Mesendoderm (in vitro differentiated cells): ENCODE data around the gene WNT4. TPM values are rescaled to one million over a fixed set of nuclear protein-coding genes. Genes with fewer than 3 reads are reported as not detected.

Experiments used
- DNase-seq: peaks from one replicate; pipeline ENCODE4 v3.0.0; 2013
- H2AK5ac ChIP-seq: 2 replicates; pipeline ENCODE4 v1.6.1; 2013; ENCODE audit warnings: low read length, inconsistent platforms
- H2BK120ac ChIP-seq: 2 replicates; pipeline ENCODE4 v1.6.1; 2013; ENCODE audit warnings: low read depth, mild to moderate bottlenecking, low read length, moderate library complexity, mixed read lengths
- H2BK15ac ChIP-seq: replicated peaks from 2 replicates; pipeline ENCODE4 v1.6.1; 2013; ENCODE audit warnings: low read depth, mild to moderate bottlenecking, moderate library complexity
- H2BK5ac ChIP-seq: 2 replicates; pipeline ENCODE4 v1.6.1; 2013; ENCODE audit warnings: low read length, inconsistent platforms
- H3K18ac ChIP-seq: 2 replicates; pipeline ENCODE4 v1.6.1; 2013; ENCODE audit warnings: mild to moderate bottlenecking, low read length, mixed read lengths
- H3K23ac ChIP-seq: one replicate; pipeline ENCODE4 v1.6.1; 2013; ENCODE audit warnings: low read length
- H3K27ac ChIP-seq: 2 replicates; pipeline ENCODE4 v1.5.1; 2013; ENCODE audit warnings: low read depth, mild to moderate bottlenecking, inconsistent platforms, low read length, moderate library complexity
- H3K27me3 ChIP-seq: 2 replicates; pipeline ENCODE4 v1.6.1; 2013; ENCODE audit warnings: low read length, control low read depth, mild to moderate bottlenecking, inconsistent platforms; ENCODE audit not compliant: insufficient read depth, poor library complexity
- H3K36me3 ChIP-seq: 2 replicates; pipeline ENCODE4 v1.6.1; 2013; ENCODE audit warnings: low read length, inconsistent platforms; ENCODE audit not compliant: control insufficient read depth, insufficient read depth
- H3K4ac ChIP-seq: one replicate; pipeline ENCODE4 v1.6.1; 2013; ENCODE audit warnings: low read depth, mild to moderate bottlenecking, low read length, moderate library complexity
- H3K4me1 ChIP-seq: 2 replicates; pipeline ENCODE4 v1.6.1; 2013; ENCODE audit warnings: low read depth, low read length, inconsistent platforms; ENCODE audit not compliant: control insufficient read depth
- H3K4me2 ChIP-seq: 2 replicates; pipeline ENCODE4 v1.6.1; 2013; ENCODE audit warnings: low read length
- H3K4me3 ChIP-seq: 2 replicates; pipeline ENCODE4 v1.5.1; 2013; ENCODE audit warnings: mild to moderate bottlenecking, low read length
- H3K56ac ChIP-seq: one replicate; pipeline ENCODE4 v1.6.1; 2013; ENCODE audit warnings: low read length
- H3K79me1 ChIP-seq: 2 replicates; pipeline ENCODE4 v1.6.1; 2013; ENCODE audit warnings: low read length, inconsistent platforms
- H3K79me2 ChIP-seq: 2 replicates; pipeline ENCODE4 v1.6.1; 2013; ENCODE audit warnings: mild to moderate bottlenecking, low read length; ENCODE audit not compliant: control insufficient read depth, insufficient read depth
- H3K9ac ChIP-seq: 2 replicates; pipeline ENCODE4 v1.6.1; 2013; ENCODE audit warnings: low read length, inconsistent platforms
- H4K5ac ChIP-seq: one replicate; pipeline ENCODE4 v1.6.1; 2013; ENCODE audit warnings: low read length
- H4K8ac ChIP-seq: one replicate; pipeline ENCODE4 v1.6.1; 2013; ENCODE audit warnings: low read depth, mild to moderate bottlenecking, control low read depth, low read length, moderate library complexity
- WGBS: extraction: QIAGEN DNeasy Blood & Tissue Kit; methylation state at CpG from one replicate; pipeline ENCODE4 v1.1.7; 2013; ENCODE audit warnings: low lambda C conversion rate, missing lambda C conversion rate; ENCODE audit not compliant: insufficient coverage; ENCODE audit errors: extremely low coverage; 5-methylcytosine and 5-hydroxymethylcytosine counted together
- polyA plus RNA-seq, 2 experiments: library from polyadenylated mRNA; stranded (reverse); fragments of 200-250 nt; gene quantifications; one replicate each; pipeline ENCODE4 v1.2.3, GENCODE V29; 2013

Gene WNT4
- polyA plus RNA-seq (2013, experiment 1 of 2), result 0.08 TPM
- polyA plus RNA-seq (2013, experiment 2 of 2), result 0.10 TPM

- Histone ChIP-seq H4K5ac (no peak within 1 kb of the TSS), H3K9ac (peak within 1 kb of the TSS; percentile 54), H3K4me2 (peak within 1 kb of the TSS; percentile 30), H2BK120ac (no peak within 1 kb of the TSS), H4K8ac (no peak within 1 kb of the TSS), H3K27ac (no peak within 1 kb of the TSS), H3K18ac (peak within 1 kb of the TSS; percentile 53), H2AK5ac (no peak within 1 kb of the TSS), H3K4me3 (no peak within 1 kb of the TSS), H2BK5ac (no peak within 1 kb of the TSS), H3K56ac (peak within 1 kb of the TSS; percentile 82), H3K79me1 (no peaks in the 10 kb centered on the region), H3K79me2 (no peaks in the 10 kb centered on the region), H3K23ac (no peak within 1 kb of the TSS), H3K27me3 (no peaks in the 10 kb centered on the region), H3K4ac (no peak within 1 kb of the TSS), H3K4me1 (peaks cover 6% of the 10 kb centered on the region), H3K36me3 (no peaks in the 10 kb centered on the region), H2BK15ac (no peak within 1 kb of the TSS)
- DNase-seq, result peak; percentile 69
- WGBS, result no CpG with 5 or more reads among the region's 106 CpGs
Measured at GRCh38 chr1:22143065-22144033, at the start of gene WNT4. Gene WNT4 (minus strand): TSS chr1:22143097. CDS start chr1:22142922, 175 bp downstream.

GRCh38 chr1:22190731-22191130 is 47.8 kb upstream of the WNT4 start:
- H3K36me3 ChIP-seq, result no peaks in the 10 kb centered on the region
- H3K9ac ChIP-seq, result no peak overlapping the region

GRCh38 chr1:22190251-22190650 is 47.4 kb upstream of the WNT4 start:
- Histone ChIP-seq H4K5ac (no peak overlapping the region), H3K36me3 (no peaks in the 10 kb centered on the region), H3K79me1 (no peaks in the 10 kb centered on the region), H3K4me3 (no peak overlapping the region), H2BK5ac (no peak overlapping the region), H2BK15ac (no peak overlapping the region), H3K4me1 (no peaks in the 10 kb centered on the region), H4K8ac (no peak overlapping the region), H3K56ac (no peak overlapping the region), H3K23ac (no peak overlapping the region), H3K4me2 (no peak overlapping the region), H3K79me2 (no peaks in the 10 kb centered on the region), H3K18ac (no peak overlapping the region), H3K27me3 (no peaks in the 10 kb centered on the region), H2BK120ac (no peak overlapping the region), H3K9ac (no peak overlapping the region), H3K4ac (no peak overlapping the region), H3K27ac (no peak overlapping the region), H2AK5ac (no peak overlapping the region)
- no peak for DNase-seq
- WGBS, result no CpG with 5 or more reads among the region's 6 CpGs

More at GRCh38 chr1:22190731-22191130, 47.8 kb upstream of the WNT4 start:
- H3K27ac ChIP-seq, result no peak overlapping the region
- H2BK5ac ChIP-seq, result no peak overlapping the region
- H3K4me1 ChIP-seq, result no peaks in the 10 kb centered on the region
- no peak overlapping the region for H3K4me3 ChIP-seq
- no CpG with 5 or more reads among the region's 3 CpGs for WGBS
- H4K8ac ChIP-seq, result no peak overlapping the region
- no peak for DNase-seq
- H3K4me2 ChIP-seq, result no peak overlapping the region
- H2BK120ac ChIP-seq, result no peak overlapping the region
- H3K79me1 ChIP-seq, result no peaks in the 10 kb centered on the region
- no peak overlapping the region for H3K18ac ChIP-seq
- H3K56ac ChIP-seq, result no peak overlapping the region
- no peaks in the 10 kb centered on the region for H3K27me3 ChIP-seq
- H2AK5ac ChIP-seq, result no peak overlapping the region
- H3K4ac ChIP-seq, result no peak overlapping the region
- H4K5ac ChIP-seq, result no peak overlapping the region
- H3K23ac ChIP-seq, result no peak overlapping the region
- H3K79me2 ChIP-seq, result no peaks in the 10 kb centered on the region
- H2BK15ac ChIP-seq, result no peak overlapping the region

GRCh38 chr1:22189619-22190018 is 46.7 kb upstream of the WNT4 start:
- Histone ChIP-seq H2BK5ac (no peak overlapping the region), H3K27me3 (no peaks in the 10 kb centered on the region), H3K4me3 (no peak overlapping the region), H3K4me2 (no peak overlapping the region), H2BK15ac (no peak overlapping the region), H2AK5ac (no peak overlapping the region), H3K4ac (no peak overlapping the region), H2BK120ac (no peak overlapping the region), H3K79me1 (no peaks in the 10 kb centered on the region), H3K4me1 (no peaks in the 10 kb centered on the region), H4K8ac (no peak overlapping the region), H3K23ac (no peak overlapping the region), H3K18ac (no peak overlapping the region), H3K79me2 (no peaks in the 10 kb centered on the region), H3K36me3 (no peaks in the 10 kb centered on the region), H3K27ac (no peak overlapping the region), H3K9ac (no peak overlapping the region), H3K56ac (no peak overlapping the region), H4K5ac (no peak overlapping the region)
- WGBS, result no CpG with 5 or more reads among the region's 4 CpGs
- no peak for DNase-seq

DNA sequence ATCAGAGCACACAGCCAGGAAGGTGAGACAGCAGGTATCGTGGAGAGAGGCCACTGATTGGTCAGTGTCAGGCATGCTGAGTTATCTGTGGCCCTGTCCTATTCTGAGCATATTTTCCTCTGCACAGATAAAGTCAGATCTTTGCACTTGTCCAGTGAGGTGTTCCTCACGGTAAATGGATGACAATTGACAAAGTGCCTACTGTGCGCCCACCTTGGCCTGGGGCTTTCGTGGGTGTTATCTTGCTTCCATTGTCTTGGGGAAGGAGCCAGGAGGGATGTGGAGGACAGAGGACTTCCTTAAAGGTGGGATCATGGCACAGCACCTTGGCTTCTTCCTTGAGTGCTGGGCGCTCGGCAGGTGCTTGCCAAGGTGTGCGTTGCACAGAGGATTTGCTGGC is 46.0 kb upstream of the WNT4 start:
- Histone ChIP-seq H3K36me3 (no peaks in the 10 kb centered on the region), H3K4ac (no peak overlapping the region), H3K4me2 (no peak overlapping the region), H4K5ac (no peak overlapping the region), H3K4me1 (no peaks in the 10 kb centered on the region), H3K23ac (no peak overlapping the region), H3K27ac (no peak overlapping the region), H3K56ac (no peak overlapping the region), H3K79me2 (no peaks in the 10 kb centered on the region), H3K9ac (no peak overlapping the region), H2AK5ac (no peak overlapping the region), H3K27me3 (no peaks in the 10 kb centered on the region), H2BK120ac (no peak overlapping the region), H4K8ac (no peak overlapping the region), H3K79me1 (no peaks in the 10 kb centered on the region), H3K18ac (no peak overlapping the region), H2BK5ac (no peak overlapping the region), H2BK15ac (no peak overlapping the region), H3K4me3 (no peak overlapping the region)
- no CpG with 5 or more reads among the region's 7 CpGs for WGBS
- DNase-seq, result no peak
